GM12878 (cell line): ENCODE data around the gene PRDM16. TPM values are rescaled to one million over a fixed set of nuclear protein-coding genes. Genes with fewer than 3 reads are reported as not detected.

Source experiments
- ATAC-seq: fragments of 200-7000 bp; cut with Tn5 transposase; 3 replicates; pipeline ENCODE4 v1.9.1; 2020; ENCODE audit warnings: mild to moderate bottlenecking, moderate library complexity
- BruUV-seq: library from RNA; stranded (reverse); fragments of 400-500 nt; replicated peaks from 2 replicates; lab custom pipeline; 2021; lab: Mats Ljungman, UMichigan
- CTCF ChIA-PET: fragments of 300-600 bp; sonication (Branson Sonifier 250); formaldehyde crosslinking; extraction: SDS; loops from one replicate; lab custom pipeline; 2021; ENCODE audit warnings: inconsistent platforms; lab: Yijun Ruan, JAX
- POLR2A ChIA-PET: fragments of 350-600 bp; formaldehyde crosslinking; extraction: SDS; loops from one replicate; lab custom pipeline; 2021; ENCODE audit warnings: inconsistent platforms; lab: Charles Lee
- RAD21 ChIA-PET: fragments of 300-600 bp; sonication (Branson Sonifier 250); formaldehyde crosslinking; loops from one replicate; lab custom pipeline; 2023; ENCODE audit warnings: antibody characterized with exemption; ENCODE audit not compliant: unreplicated experiment; lab: Charles Lee
- SMC1A ChIA-PET: fragments of 300-600 bp; sonication (Branson Sonifier 250); formaldehyde crosslinking; loops from one replicate; lab custom pipeline; 2023; ENCODE audit not compliant: unreplicated experiment, uncharacterized antibody; lab: Charles Lee
- DNase-seq: peaks from one replicate; pipeline ENCODE4 v3.0.0-alpha.2; 2011; ENCODE audit warnings: low read depth, low spot score
- FAIRE-seq: peaks from 3 replicates; lab custom pipeline; 2011; peaks lifted over from hg19 to GRCh38; lab: Jason Lieb, UNC
- H2AFZ ChIP-seq: 2 replicates; pipeline ENCODE4 v1.6.0; 2011; ENCODE audit warnings: low read depth, low read length, control low read depth; ENCODE audit not compliant: control insufficient read depth
- H3K27ac ChIP-seq: 2 replicates; pipeline ENCODE4 v1.5.1; 2011; ENCODE audit warnings: control low read depth; ENCODE audit not compliant: control insufficient read depth, insufficient read depth
- H3K27me3 ChIP-seq, 2 experiments: replicated peaks in 1 of 2; 2 replicates each; pipeline versions ENCODE4 v1.6.0 to v1.6.1; 2011; ENCODE audit warnings: low read length in 1 of 2; ENCODE audit not compliant: control insufficient read depth in 2 of 2, insufficient read depth in 2 of 2
- H3K36me3 ChIP-seq, 2 experiments: 2 replicates each; pipeline ENCODE4 v1.5.1; 2011; ENCODE audit warnings: low read length in 1 of 2; ENCODE audit not compliant: control insufficient read depth in 2 of 2, insufficient read depth in 2 of 2
- H3K4me1 ChIP-seq: 2 replicates; pipeline ENCODE4 v1.6.1; 2011; ENCODE audit warnings: mild to moderate bottlenecking, low read length, moderate library complexity, mixed read lengths; ENCODE audit not compliant: control insufficient read depth, insufficient read depth
- H3K4me2 ChIP-seq: 2 replicates; pipeline ENCODE4 v1.6.0; 2011; ENCODE audit warnings: control low read depth; ENCODE audit not compliant: control insufficient read depth, insufficient read depth
- H3K4me3 ChIP-seq: fragments of 200-600 bp; sonication (generic); 2 replicates; pipeline ENCODE4 v1.5.1; 2016
- H3K79me2 ChIP-seq: 2 replicates; pipeline ENCODE4 v1.6.0; 2011; ENCODE audit warnings: low read length; ENCODE audit not compliant: control insufficient read depth, insufficient read depth
- H3K9ac ChIP-seq: 2 replicates; pipeline ENCODE4 v1.8.0; 2011; ENCODE audit warnings: low read length, control low read depth, mixed read lengths; ENCODE audit not compliant: control insufficient read depth, insufficient read depth
- H3K9me3 ChIP-seq: replicated peaks from 3 replicates; pipeline ENCODE4 v1.5.1; 2011; ENCODE audit warnings: mild to moderate bottlenecking, low read length; ENCODE audit not compliant: control insufficient read depth, insufficient read depth
- H4K20me1 ChIP-seq: 2 replicates; pipeline ENCODE4 v1.6.0; 2011; ENCODE audit not compliant: control insufficient read depth, insufficient read depth
- BACH1 ChIP-seq: fragments of 450-650 bp; IDR thresholded peaks from 2 replicates; pipeline ENCODE4 v1.6.1; 2017; ENCODE audit warnings: mild to moderate bottlenecking, borderline replicate concordance
- BRCA1 ChIP-seq: IDR thresholded peaks from 2 replicates; pipeline ENCODE4 v1.6.1; 2011; ENCODE audit warnings: low read depth, low read length, improper control_type of control experiment
- CHD4 ChIP-seq: fragments of 200-600 bp; sonication (generic); IDR thresholded peaks from 2 replicates; pipeline ENCODE4 v1.6.1; 2016; ENCODE audit warnings: mild to moderate bottlenecking
- GATAD2B ChIP-seq: fragments of 450-650 bp; conservative IDR thresholded peaks from 2 replicates; pipeline ENCODE4 v1.6.1; 2017; ENCODE audit warnings: low read depth, mild to moderate bottlenecking, moderate library complexity
- IRF3 ChIP-seq: fragments of 450-650 bp; IDR thresholded peaks from 2 replicates; pipeline ENCODE4 v1.6.1; 2014; ENCODE audit warnings: mild to moderate bottlenecking
- JUND ChIP-seq: IDR thresholded peaks from 2 replicates; pipeline ENCODE4 v1.6.1; 2012; ENCODE audit warnings: low read depth, mild to moderate bottlenecking, low read length, improper control_type of control experiment, moderate library complexity
- MEF2B ChIP-seq: fragments of 450-650 bp; IDR thresholded peaks from 2 replicates; pipeline ENCODE4 v1.6.1; 2018; ENCODE audit warnings: mild to moderate bottlenecking, moderate library complexity; ENCODE audit not compliant: partially characterized antibody, poor library complexity, severe bottlenecking
- MLLT1 ChIP-seq: fragments of 450-650 bp; IDR thresholded peaks from 2 replicates; pipeline ENCODE4 v1.6.1; 2016; ENCODE audit warnings: mild to moderate bottlenecking
- MTA3 ChIP-seq: IDR thresholded peaks from 2 replicates; pipeline ENCODE4 v1.6.1; 2012; ENCODE audit warnings: low read length, inconsistent platforms, borderline replicate concordance
- NFXL1 ChIP-seq: fragments of 450-650 bp; IDR thresholded peaks from 2 replicates; pipeline ENCODE4 v1.6.1; 2017; ENCODE audit warnings: antibody characterized with exemption, mild to moderate bottlenecking, borderline replicate concordance
- RAD21 ChIP-seq: IDR thresholded peaks from 2 replicates; pipeline ENCODE4 v1.6.1; 2011; ENCODE audit warnings: mild to moderate bottlenecking, low read depth, low read length, moderate library complexity; ENCODE audit not compliant: insufficient read depth
- RAD51 ChIP-seq: fragments of 450-650 bp; IDR thresholded peaks from 2 replicates; pipeline ENCODE4 v1.6.1; 2016; ENCODE audit warnings: moderate library complexity, mild to moderate bottlenecking, inconsistent platforms
- RUNX3 ChIP-seq: IDR thresholded peaks from 2 replicates; pipeline ENCODE4 v1.6.1; 2012; ENCODE audit warnings: low read length, inconsistent platforms
- TARDBP ChIP-seq: IDR thresholded peaks from 2 replicates; pipeline ENCODE4 v1.6.1; 2016; ENCODE audit warnings: borderline replicate concordance
- WRNIP1 ChIP-seq: IDR thresholded peaks from 2 replicates; pipeline ENCODE4 v1.6.1; 2011; ENCODE audit warnings: low read depth, low read length, improper control_type of control experiment, borderline replicate concordance
- ZZZ3 ChIP-seq: IDR thresholded peaks from 2 replicates; pipeline ENCODE4 v1.6.1; 2011; ENCODE audit warnings: low read depth; ENCODE audit not compliant: control insufficient read depth, insufficient read length
- WGBS: methylation state at CpG from one replicate; pipeline ENCODE4 v1.1.6; 2016; ENCODE audit warnings: low lambda C conversion rate; ENCODE audit not compliant: insufficient replicate concordance, insufficient coverage; ENCODE audit errors: missing lambda C conversion rate; 5-methylcytosine and 5-hydroxymethylcytosine counted together
- in situ Hi-C: fragments of 300-500 bp; cut with MboI; formaldehyde crosslinking; loops from 9 replicates; pipeline ENCODE4 v1.14.3; 2018; ENCODE audit warnings: mixed read lengths
- intact Hi-C: fragments of 100-400 bp; cut with micrococcal nuclease; formaldehyde crosslinking; loops from one replicate; pipeline ENCODE4 v1.14.2; 2022; ENCODE audit not compliant: unreplicated experiment
- polyA plus RNA-seq, 11 experiments: library from polyadenylated mRNA; depleted of rRNA in 4 of 11; unstranded in 6 of 11; stranded (reverse) in 5 of 11; fragments of >200 nt; fragmentation: Nextera tagmentation in 4 of 11; fragmentation: Illumina TruSeq in 1 of 11; extraction: Ambion mirVana in 4 of 11; extraction: Trizol in 1 of 11; gene quantifications; 1 replicate in 1 of 11; 2 replicates in 10 of 11; pipeline versions ENCODE4 v1.2.1 to v1.2.3, GENCODE V29; 2011 to 2016; ENCODE audit warnings: inconsistent platforms in 2 of 11, missing spikeins in 2 of 11, low read depth in 1 of 11
- total RNA-seq, 4 experiments: library from RNA; depleted of rRNA in 3 of 4; stranded (reverse); fragments of >200 nt in 3 of 4; fragmentation: Illumina TruSeq in 1 of 4; extraction: Trizol in 1 of 4; gene quantifications; 2 replicates each; pipeline versions ENCODE4 v1.2.1 to v1.2.3, GENCODE V29; 2013 to 2021
- TF ChIP-seq, protein P1 (sequence below): IDR thresholded peaks from 2 replicates; pipeline ENCODE4 v1.6.1; 2012; ENCODE audit warnings: low read depth, low read length, improper control_type of control experiment

Gene PRDM16
- total and polyA plus RNA-seq, 10 of the 15 experiments (the other 5 are each of a cell fraction or from before 2014, with no cell fraction given), result 0.03 TPM; not detected in 9

- ChIA-PET CTCF (no interaction called here), RAD21 (no interaction called here), SMC1A (no interaction called here)
- no peaks in the 10 kb centered on the region for H3K4me1 ChIP-seq
- H3K4me3 ChIP-seq, result no peak overlapping the region
- H2AFZ ChIP-seq, result no peak overlapping the region
- no peaks in the 10 kb centered on the region for H3K79me2 ChIP-seq
- FAIRE-seq (no peak), DNase-seq (no peak), ATAC-seq (no peak)
- H3K27me3 ChIP-seq, result no peaks in the 10 kb centered on the region
- in situ Hi-C loops, result no loop called here
- no peaks in the 10 kb centered on the region; the same call in 2 of the 3 replicates for H3K9me3 ChIP-seq
- H3K9ac ChIP-seq, result no peak overlapping the region
- H3K36me3 ChIP-seq, result no peaks in the 10 kb centered on the region
- no peaks in the 10 kb centered on the region for H4K20me1 ChIP-seq
- 16% methylated on average over 18 of the region's 18 CpGs for WGBS
- H3K4me2 ChIP-seq, result no peak overlapping the region
- TF ChIP-seq GATAD2B, result no peak
- no peak for TF ChIP-seq RAD51
- TF ChIP-seq NFXL1, result no peak
- TF ChIP-seq RUNX3, result no peak
- no peak for TF ChIP-seq CHD4
- TF ChIP-seq JUND, result no peak
- TF ChIP-seq WRNIP1, result no peak
- no peak for TF ChIP-seq BRCA1
- no peak for TF ChIP-seq ZZZ3
- no peak for TF ChIP-seq RAD21
- TF ChIP-seq MEF2B, result no peak
- no peak for TF ChIP-seq MLLT1
- no peak for TF ChIP-seq IRF3
- no peak for TF ChIP-seq MTA3
- no peak for TF ChIP-seq BACH1
- TF ChIP-seq TARDBP, result no peak
- TF ChIP-seq, protein P1, sequence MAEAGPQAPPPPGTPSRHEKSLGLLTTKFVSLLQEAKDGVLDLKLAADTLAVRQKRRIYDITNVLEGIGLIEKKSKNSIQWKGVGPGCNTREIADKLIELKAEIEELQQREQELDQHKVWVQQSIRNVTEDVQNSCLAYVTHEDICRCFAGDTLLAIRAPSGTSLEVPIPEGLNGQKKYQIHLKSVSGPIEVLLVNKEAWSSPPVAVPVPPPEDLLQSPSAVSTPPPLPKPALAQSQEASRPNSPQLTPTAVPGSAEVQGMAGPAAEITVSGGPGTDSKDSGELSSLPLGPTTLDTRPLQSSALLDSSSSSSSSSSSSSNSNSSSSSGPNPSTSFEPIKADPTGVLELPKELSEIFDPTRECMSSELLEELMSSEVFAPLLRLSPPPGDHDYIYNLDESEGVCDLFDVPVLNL, result no peak
- TF ChIP-seq, all 136 proteins: peak for 0
- no peak overlapping the region for H3K27ac ChIP-seq
- no TSS peak for BruUV-seq
- POLR2A ChIA-PET, result no interaction called here
- intact Hi-C loops, result no loop called here
Measured at GRCh38 chr1:3347257-3348020, 278.4 kb downstream of the PRDM16 start.
